HG03378 (cell line): Measurements from ENCODE around the gene SHISAL2A.

Experiments
- ATAC-seq: cut with Tn5 transposase; IDR thresholded peaks from one replicate; pipeline ENCODE4 v1.9.1; 2021; ENCODE audit warnings: mild to moderate bottlenecking, moderate library complexity; ENCODE audit not compliant: unreplicated experiment

SHISAL2A gene

GRCh38 chr1:52615489-52616042, 17.4 kb upstream of the SHISAL2A start:
- no peak for ATAC-seq

GRCh38 chr1:52621950-52622349, 11.0 kb upstream of the SHISAL2A start:
- ATAC-seq: no peak

GRCh38 chr1:52623812-52624211, 9.2 kb upstream of the SHISAL2A start:
- ATAC-seq: no peak

- no peak for ATAC-seq
Observed at GRCh38 chr1:52627028-52627427, 5.9 kb upstream of the SHISAL2A start.

- ATAC-seq: no peak
Observed at GRCh38 chr1:52628614-52629324, 4.2 kb upstream of the SHISAL2A start.

GRCh38 chr1:52629325-52629643, 3.7 kb upstream of the SHISAL2A start:
- ATAC-seq: no peak

- no peak for ATAC-seq
Observed at GRCh38 chr1:52629667-52630066, 3.3 kb upstream of the SHISAL2A start.

GRCh38 chr1:52631759-52632331, 1.1 kb upstream of the SHISAL2A start:
- no peak for ATAC-seq

GRCh38 chr1:52633291-52633754, 355 bp downstream of the SHISAL2A start:
- no peak for ATAC-seq

- no peak for ATAC-seq
Observed at GRCh38 chr1:52634111-52634510, 1.1 kb downstream of the SHISAL2A start.

- no peak for ATAC-seq
Observed at GRCh38 chr1:52635321-52636089, 2.5 kb downstream of the SHISAL2A start.

GRCh38 chr1:52636721-52637695, 4.0 kb downstream of the SHISAL2A start:
- peak; percentile 78 for ATAC-seq

GRCh38 chr1:52637946-52638345, 5.0 kb downstream of the SHISAL2A start:
- ATAC-seq: no peak

GRCh38 chr1:52640697-52641096, 7.7 kb downstream of the SHISAL2A start:
- ATAC-seq: no peak

GRCh38 chr1:52641307-52641706, 8.3 kb downstream of the SHISAL2A start:
- ATAC-seq: no peak

- no peak for ATAC-seq
Observed at GRCh38 chr1:52645261-52645660, 12.3 kb downstream of the SHISAL2A start.

- ATAC-seq: no peak
Observed at GRCh38 chr1:52651904-52652303, 18.9 kb downstream of the SHISAL2A start.

GRCh38 chr1:52653207-52653849, 20.4 kb downstream of the SHISAL2A start:
- ATAC-seq: no peak

- no peak for ATAC-seq
Observed at GRCh38 chr1:52654063-52654462, 21.1 kb downstream of the SHISAL2A start.

- ATAC-seq: no peak
Observed at GRCh38 chr1:52657702-52658101, 24.7 kb downstream of the SHISAL2A start.
